ENCODE results near the gene COL19A1. TPM values are rescaled to one million over a fixed set of nuclear protein-coding genes. Genes with fewer than 3 reads are reported as not detected.

COL19A1 gene
- total RNA-seq, 2 experiments from 2014 or later: 0.40 TPM; not detected in 1

DNA sequence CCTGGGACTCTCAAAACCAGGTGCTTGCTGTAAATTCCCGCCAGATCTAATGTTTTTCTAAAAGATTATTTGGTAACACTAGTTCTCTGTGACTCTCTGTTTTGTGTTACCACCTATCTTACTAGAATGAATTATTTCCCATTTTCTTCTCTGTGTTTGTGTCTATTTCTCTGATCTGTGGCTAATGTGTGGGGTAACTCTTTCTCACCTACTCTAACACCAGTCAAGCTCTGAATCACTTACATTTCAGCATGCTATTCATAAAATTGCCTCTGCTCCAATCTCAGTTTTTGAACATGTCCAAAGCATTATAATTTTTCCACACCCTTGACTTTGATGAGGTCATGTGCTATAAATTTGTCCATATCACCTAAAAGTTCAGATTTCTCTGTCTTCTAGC, 23.2 kb upstream of the COL19A1 start:
- H3K27ac Mint-ChIP-seq: no peak overlapping the region
- DNase-seq (no peak), ATAC-seq (no peak)
- H3K4me1 Mint-ChIP-seq: no peaks in the 10 kb centered on the region
- no peaks in the 10 kb centered on the region for H3K36me3 Mint-ChIP-seq
- H3K4me3 Mint-ChIP-seq: no peak overlapping the region
- H3K27me3 Mint-ChIP-seq: peaks cover 23% of the 10 kb centered on the region
- CTCF ChIA-PET: no interaction called here
- no peaks in the 10 kb centered on the region for H3K9me3 Mint-ChIP-seq (ENCODE audit: low read depth)

DNA sequence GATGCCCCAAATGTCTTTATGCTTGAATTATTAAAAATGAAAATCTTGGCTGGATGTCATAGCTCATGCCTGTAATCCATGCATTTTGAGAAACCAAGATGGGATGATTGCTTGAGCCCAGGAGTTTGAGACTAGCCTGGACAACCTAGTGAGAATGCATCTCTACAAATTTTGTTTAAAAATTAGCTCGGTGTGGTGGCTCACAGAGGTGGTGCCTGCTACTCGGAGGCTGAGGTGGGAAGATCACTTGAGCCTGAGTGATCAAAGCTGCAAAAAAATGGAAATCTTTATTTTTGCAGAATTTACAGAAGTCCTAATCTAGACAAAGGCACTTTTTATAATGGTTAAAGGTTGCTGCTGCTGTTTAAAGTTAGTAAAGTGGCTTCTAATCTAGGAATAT, 20.0 kb upstream of the COL19A1 start:
- Mint-ChIP-seq H3K27me3 (peaks cover 18% of the 10 kb centered on the region), H3K27ac (no peak overlapping the region), H3K4me3 (no peak overlapping the region), H3K4me1 (no peaks in the 10 kb centered on the region), H3K9me3 (ENCODE audit: low read depth) (no peaks in the 10 kb centered on the region), H3K36me3 (no peaks in the 10 kb centered on the region)
- DNase-seq: no peak
- ATAC-seq: no peak
- CTCF ChIA-PET: no interaction called here

DNA sequence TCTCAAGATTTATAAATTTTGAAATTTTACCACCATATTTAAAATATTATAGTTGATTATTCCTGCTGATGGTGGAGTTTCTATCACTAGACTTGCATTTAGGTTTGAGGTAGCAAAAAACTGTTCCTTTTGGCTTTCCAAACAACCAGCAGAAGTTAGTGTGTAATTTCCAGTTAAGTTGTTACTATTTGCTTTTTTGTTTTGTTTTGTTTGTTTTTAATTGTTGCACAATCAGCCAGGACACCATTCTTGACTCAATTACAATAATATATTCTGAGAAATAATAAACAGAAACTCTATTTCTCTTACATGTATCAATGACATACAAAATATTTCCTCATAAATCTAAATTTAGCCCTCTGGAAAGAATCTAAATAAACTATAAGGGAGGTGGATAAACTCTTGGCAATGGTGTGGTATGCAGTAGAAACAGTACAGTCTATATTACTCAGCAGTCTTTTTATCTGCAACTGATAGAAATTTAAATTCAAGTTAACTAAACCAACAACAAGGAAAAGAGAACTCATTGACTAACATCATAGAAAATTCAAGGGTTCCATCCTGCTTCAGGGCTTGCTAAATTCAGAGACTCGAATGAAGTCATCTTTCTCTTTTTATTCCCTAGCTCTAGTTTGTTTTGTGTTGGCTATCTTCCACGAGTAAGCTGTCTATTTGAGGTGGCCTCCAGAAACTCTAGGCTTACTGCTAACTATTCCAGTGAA, 19.4 kb upstream of the COL19A1 start:
- ATAC-seq (no peak), DNase-seq (no peak)
- Mint-ChIP-seq H3K4me3 (no peak overlapping the region), H3K9me3 (ENCODE audit: low read depth) (no peaks in the 10 kb centered on the region), H3K27me3 (peaks cover 18% of the 10 kb centered on the region), H3K4me1 (no peaks in the 10 kb centered on the region), H3K27ac (no peak overlapping the region), H3K36me3 (no peaks in the 10 kb centered on the region)
- CTCF ChIA-PET: interaction anchor here (0.8 to 1.8 kb wide), 2 partner anchors 50 to 57 kb away, joined by 4 read pairs; partner anchors contain the start of gene LMBRD1

DNA sequence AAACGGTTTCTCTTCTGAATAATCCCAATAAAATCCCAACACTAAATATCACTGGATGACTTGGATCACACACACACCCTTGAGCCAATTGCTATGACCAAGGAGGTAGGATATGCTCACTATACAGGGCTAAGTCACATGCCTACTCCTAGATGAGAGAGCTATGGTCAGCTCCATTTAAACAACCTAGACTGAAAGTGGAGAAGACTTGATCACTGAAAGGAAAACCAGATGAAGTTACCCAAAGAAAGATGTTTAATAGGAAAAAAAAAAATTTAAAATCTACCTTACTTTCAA, 18.9 kb upstream of the COL19A1 start:
- Mint-ChIP-seq H3K9me3 (ENCODE audit: low read depth) (no peaks in the 10 kb centered on the region), H3K36me3 (no peaks in the 10 kb centered on the region)

DNA sequence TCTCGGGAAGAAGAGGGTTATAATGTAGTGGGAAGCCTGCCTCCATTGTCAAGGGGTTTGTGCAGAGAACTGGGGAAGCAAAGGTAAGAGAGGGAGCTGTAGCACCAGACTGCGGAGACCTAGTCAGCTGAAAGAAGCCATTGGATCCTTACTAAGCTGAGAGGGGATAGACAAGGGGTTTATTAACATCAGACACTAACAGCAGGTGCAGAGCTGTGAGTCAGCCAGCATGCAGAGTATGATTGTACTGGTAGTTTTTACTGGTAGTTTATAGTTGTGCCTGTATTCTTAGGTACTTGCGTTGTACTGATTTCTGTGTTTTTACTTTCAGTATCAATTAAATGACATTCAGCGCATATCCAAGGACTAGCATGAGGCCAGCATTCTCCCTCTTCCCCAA, 17.8 kb upstream of the COL19A1 start:
- CTCF ChIA-PET: interaction anchor here (1.1 to 1.8 kb wide), 2 partner anchors 9 to 52 kb away, joined by 4 to 5 read pairs; partner anchors contain the start of gene LMBRD1
- peaks cover 24% of the 10 kb centered on the region for H3K27me3 Mint-ChIP-seq
- DNase-seq: no peak

More for the DNA sequence above, 18.9 kb upstream of the COL19A1 start:
- DNase-seq (no peak), ATAC-seq (no peak)
- H3K27ac Mint-ChIP-seq: no peak overlapping the region
- H3K27me3 Mint-ChIP-seq: peaks cover 20% of the 10 kb centered on the region
- CTCF ChIA-PET: interaction anchor here (0.8 to 1.8 kb wide), 3 partner anchors 8 to 57 kb away, joined by 4 to 5 read pairs (median 4); partner anchors contain the start of gene LMBRD1
- no peaks in the 10 kb centered on the region for H3K4me1 Mint-ChIP-seq
- no peak overlapping the region for H3K4me3 Mint-ChIP-seq

DNA sequence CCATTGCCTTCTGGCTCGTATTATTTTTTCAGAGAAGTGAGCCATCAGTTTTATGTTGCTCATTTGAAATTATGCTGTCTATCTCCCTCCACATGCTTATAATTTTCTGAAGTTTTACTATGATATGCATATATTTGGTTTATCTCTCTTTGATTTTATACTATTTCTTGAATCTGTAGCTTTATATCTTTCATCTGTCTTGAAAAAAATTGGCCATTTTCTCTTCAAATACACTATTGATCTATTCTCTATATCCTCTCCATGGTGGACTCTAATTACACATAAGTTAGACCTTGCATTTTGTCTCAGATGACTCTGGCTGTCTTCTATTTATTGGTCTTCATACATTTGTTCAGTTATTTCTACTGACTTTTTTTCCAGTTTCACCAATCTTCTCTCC, 13.7 kb upstream of the COL19A1 start:
- Mint-ChIP-seq H3K36me3 (no peaks in the 10 kb centered on the region), H3K9me3 (ENCODE audit: low read depth) (peaks cover 6% of the 10 kb centered on the region), H3K27me3 (peaks cover 20% of the 10 kb centered on the region), H3K4me1 (no peaks in the 10 kb centered on the region), H3K4me3 (no peak overlapping the region), H3K27ac (no peak overlapping the region)
- DNase-seq (no peak), ATAC-seq (no peak)
- CTCF ChIA-PET: no interaction called here

More for the DNA sequence above, 17.8 kb upstream of the COL19A1 start:
- peaks cover 6% of the 10 kb centered on the region for H3K9me3 Mint-ChIP-seq (ENCODE audit: low read depth)
- no peaks in the 10 kb centered on the region for H3K36me3 Mint-ChIP-seq
- no peak for ATAC-seq
- H3K27ac Mint-ChIP-seq: no peak overlapping the region
- no peak overlapping the region for H3K4me3 Mint-ChIP-seq
- H3K4me1 Mint-ChIP-seq: no peaks in the 10 kb centered on the region

DNA sequence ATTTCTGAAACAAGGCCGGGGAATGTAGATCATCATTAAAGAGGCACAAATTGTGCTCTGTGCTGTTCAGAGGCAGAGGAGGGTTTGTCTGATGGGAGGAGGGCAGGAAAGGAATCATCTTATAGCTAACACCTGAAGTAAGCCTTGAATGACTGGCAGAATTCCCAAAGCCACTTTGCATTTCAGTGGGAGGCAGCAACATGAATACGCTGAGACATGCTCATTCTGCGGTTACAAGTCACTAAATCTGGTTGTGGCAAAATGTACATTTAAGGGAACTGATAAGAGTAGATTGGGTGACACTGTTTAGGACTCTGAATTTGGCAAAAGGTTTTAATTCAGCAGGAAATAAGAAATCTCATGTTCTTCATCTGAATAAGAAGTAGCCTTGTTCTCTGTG, 4.4 kb upstream of the COL19A1 start:
- H3K27me3 Mint-ChIP-seq: peaks cover 40% of the 10 kb centered on the region
- peaks cover 9% of the 10 kb centered on the region for H3K4me1 Mint-ChIP-seq
- no peaks in the 10 kb centered on the region for H3K36me3 Mint-ChIP-seq
- DNase-seq (no peak), ATAC-seq (no peak)
- CTCF ChIA-PET: no interaction called here
- H3K27ac Mint-ChIP-seq: no peak overlapping the region
- no peak overlapping the region for H3K4me3 Mint-ChIP-seq
- no peaks in the 10 kb centered on the region for H3K9me3 Mint-ChIP-seq (ENCODE audit: low read depth)

DNA sequence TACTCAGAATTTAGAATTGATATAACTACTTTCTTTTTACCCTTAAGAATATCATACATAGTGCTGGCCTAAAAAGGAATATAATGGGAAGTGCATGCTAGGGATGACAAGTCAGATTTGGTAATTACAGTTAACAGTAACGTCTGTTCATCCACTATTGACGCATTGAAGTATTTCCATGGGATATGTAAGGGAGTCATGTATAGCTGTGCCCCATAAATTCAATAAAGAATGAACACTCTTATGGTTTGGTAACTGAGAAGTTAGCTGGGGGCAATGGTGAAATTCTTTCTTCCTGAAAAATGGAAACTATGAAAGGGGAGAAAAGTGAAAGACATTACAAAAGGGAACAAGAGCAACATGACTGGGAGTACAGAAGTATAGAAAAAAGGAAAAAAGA, 2.6 kb upstream of the COL19A1 start:
- ATAC-seq: no peak
- CTCF ChIA-PET: no interaction called here
- H3K27ac Mint-ChIP-seq: no peak overlapping the region
- peaks cover 48% of the 10 kb centered on the region for H3K27me3 Mint-ChIP-seq
- peaks cover 16% of the 10 kb centered on the region for H3K4me1 Mint-ChIP-seq
- H3K9me3 Mint-ChIP-seq (ENCODE audit: low read depth): no peaks in the 10 kb centered on the region
- DNase-seq: no peak
- H3K36me3 Mint-ChIP-seq: no peaks in the 10 kb centered on the region
- H3K4me3 Mint-ChIP-seq: no peak overlapping the region

DNA sequence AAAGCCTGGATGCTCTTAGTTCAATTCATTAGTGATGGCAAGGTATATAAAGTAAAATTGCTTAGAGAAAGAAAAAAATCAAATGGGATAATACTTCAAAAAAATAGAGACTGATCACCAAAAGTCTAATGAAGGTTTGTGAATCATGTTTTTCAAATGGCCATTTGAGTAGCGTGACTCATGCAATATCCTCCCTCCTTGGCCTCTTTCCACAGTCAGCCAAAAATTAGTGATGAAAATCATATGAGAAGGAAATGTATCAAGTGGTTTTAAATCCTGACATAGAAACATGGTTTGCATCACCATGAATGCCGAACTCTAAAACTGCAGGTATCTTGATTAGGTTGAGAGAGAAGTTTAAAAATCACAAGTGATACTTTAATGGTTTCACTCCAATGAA, 1.2 kb upstream of the COL19A1 start:
- Mint-ChIP-seq H3K4me3 (no peak overlapping the region), H3K9me3 (ENCODE audit: low read depth) (no peaks in the 10 kb centered on the region), H3K36me3 (no peaks in the 10 kb centered on the region), H3K27ac (no peak overlapping the region), H3K4me1 (peaks cover 16% of the 10 kb centered on the region), H3K27me3 (peaks cover 54% of the 10 kb centered on the region)
- CTCF ChIA-PET: interaction anchor here (1.8 kb wide), 1 partner anchor 68 kb away, joined by 8 read pairs; the partner anchor contains the start of gene LMBRD1
- DNase-seq (no peak), ATAC-seq (no peak)

DNA sequence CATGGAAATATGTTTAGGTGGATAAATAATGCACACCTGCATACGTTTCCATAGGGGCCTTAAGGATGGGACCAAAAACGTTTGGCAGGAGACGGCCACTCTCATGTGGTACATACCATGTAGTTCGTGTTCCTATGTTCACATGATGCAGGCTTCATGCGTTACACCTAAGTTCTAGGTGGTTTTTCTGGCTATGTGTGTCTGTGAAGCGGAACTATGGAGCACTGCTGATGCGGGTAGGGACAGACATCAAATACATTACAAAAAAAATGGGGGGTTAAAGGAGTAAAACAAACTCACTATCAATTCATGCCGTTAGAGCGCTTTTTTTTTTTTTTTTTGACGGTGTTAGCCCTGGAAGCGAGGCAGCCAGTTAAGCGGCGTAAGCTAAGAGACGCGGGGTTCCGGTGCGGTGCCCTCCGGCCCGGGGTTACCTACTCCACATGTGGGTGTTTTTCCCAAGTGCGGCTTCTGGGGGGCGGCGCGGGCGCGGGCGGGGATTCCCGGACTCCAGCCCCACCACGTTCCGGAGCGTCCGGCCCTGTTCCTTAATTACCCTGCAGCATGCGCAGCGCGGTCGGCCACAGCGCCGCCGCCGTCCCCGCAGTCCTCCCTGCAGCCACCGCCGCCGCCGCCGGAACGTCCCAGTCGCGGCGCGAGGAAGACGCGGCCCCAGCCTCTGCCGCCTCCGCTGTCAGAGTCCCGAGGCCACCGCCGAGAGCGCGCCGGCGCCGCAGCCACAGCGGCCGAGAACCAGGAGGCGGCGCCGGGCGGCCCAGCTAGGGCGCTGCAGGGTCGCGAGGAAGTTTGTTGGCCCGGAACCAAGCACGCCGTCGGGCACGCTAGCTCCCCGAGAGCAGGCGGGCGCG, 648 bp downstream of the COL19A1 start:
- Mint-ChIP-seq H3K27me3 (peaks cover 51% of the 10 kb centered on the region), H3K9me3 (ENCODE audit: low read depth) (no peaks in the 10 kb centered on the region), H3K4me1 (peaks cover 16% of the 10 kb centered on the region), H3K4me3 (peak overlapping the region; percentile 82), H3K27ac (peak overlapping the region; percentile 29), H3K36me3 (no peaks in the 10 kb centered on the region)
- CTCF ChIA-PET: interaction anchor here (1.0 to 1.8 kb wide), 4 partner anchors 9 to 70 kb away, joined by 3 to 8 read pairs (median 4); partner anchors contain the start of gene LMBRD1
- peak; percentile 64 for DNase-seq
- peak; percentile 87 for ATAC-seq

DNA sequence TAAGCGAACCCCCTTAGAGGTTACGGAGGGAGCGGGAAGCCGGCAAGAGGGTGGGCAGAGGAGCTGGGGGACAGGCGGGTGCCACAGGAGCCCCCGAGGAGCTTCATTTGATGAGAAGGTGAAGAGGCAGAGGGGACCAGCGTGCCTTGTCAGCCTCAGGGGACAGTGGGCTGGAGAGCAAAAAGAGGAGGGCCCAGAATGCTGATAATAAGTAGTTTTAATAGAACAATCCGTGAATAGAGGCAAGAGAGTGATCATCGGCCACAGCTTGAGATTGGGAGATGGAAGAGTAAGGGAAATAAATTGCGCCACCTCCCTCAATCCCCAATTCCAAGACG, 1.3 kb downstream of the COL19A1 start:
- DNase-seq: no peak
- H3K9me3 Mint-ChIP-seq (ENCODE audit: low read depth): no peaks in the 10 kb centered on the region
- no peaks in the 10 kb centered on the region for H3K36me3 Mint-ChIP-seq
- ATAC-seq: no peak
- H3K4me1 Mint-ChIP-seq: peaks cover 16% of the 10 kb centered on the region
- H3K4me3 Mint-ChIP-seq: peak overlapping the region; percentile 82
- no peak overlapping the region for H3K27ac Mint-ChIP-seq
- CTCF ChIA-PET: interaction anchor here (1.0 to 1.7 kb wide), 3 partner anchors 10 to 63 kb away, joined by 3 to 5 read pairs (median 3); no protein-coding TSS in a partner anchor
- peaks cover 50% of the 10 kb centered on the region for H3K27me3 Mint-ChIP-seq

DNA sequence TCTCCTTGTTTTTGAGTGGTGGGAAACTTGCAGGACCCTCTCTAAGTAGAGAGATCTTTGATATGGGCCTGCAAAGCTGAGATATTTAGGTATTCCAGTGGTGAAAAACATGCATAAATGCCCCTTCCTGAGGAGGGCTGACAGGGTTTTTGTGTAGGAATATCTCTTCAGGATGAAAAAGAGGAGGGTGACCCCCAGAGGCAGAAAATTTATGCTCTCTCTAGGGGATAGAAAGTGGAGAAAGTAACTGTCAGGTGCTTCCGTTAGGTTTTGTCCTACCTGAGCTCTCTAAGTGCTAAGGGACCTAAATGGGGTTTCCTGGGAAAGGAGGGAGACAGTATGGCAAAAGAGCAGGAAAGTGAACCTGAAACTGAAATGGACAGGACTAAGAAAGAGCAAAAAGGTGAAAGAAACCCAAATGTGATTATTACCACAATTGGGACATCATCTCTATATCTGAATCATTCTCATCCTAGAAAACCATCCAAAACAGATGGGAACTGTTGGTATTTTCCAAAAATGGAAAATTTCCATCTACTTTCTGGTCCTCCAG, 2.0 kb downstream of the COL19A1 start:
- Mint-ChIP-seq H3K27me3 (peaks cover 50% of the 10 kb centered on the region), H3K9me3 (ENCODE audit: low read depth) (no peaks in the 10 kb centered on the region)

DNA sequence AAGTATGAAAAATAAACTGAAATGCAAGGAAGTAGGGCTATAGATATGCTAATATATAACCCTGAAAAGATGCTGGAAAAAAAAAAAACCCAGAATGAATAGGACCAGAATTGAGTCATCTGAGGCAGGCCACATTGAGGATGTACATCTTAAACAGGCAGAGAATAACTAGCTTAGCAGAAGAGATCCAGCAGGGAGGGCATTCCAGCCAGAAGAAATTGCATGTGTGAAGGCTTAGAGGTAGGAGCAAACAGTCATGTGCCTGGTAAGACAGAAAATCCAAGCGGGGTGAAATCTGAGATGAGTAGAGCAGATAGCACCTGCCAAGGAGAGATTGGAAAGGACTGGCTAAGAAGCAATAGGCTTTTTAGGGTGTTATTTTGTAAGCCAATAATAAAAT, 2.6 kb downstream of the COL19A1 start:
- no peak for DNase-seq
- peaks cover 16% of the 10 kb centered on the region for H3K4me1 Mint-ChIP-seq
- no peak for ATAC-seq
- H3K36me3 Mint-ChIP-seq: no peaks in the 10 kb centered on the region
- H3K27me3 Mint-ChIP-seq: peaks cover 47% of the 10 kb centered on the region
- CTCF ChIA-PET: no interaction called here
- H3K4me3 Mint-ChIP-seq: no peak overlapping the region
- H3K9me3 Mint-ChIP-seq (ENCODE audit: low read depth): no peaks in the 10 kb centered on the region
- no peak overlapping the region for H3K27ac Mint-ChIP-seq

More for the DNA sequence above, 2.0 kb downstream of the COL19A1 start:
- no peaks in the 10 kb centered on the region for H3K36me3 Mint-ChIP-seq
- no peak overlapping the region for H3K4me3 Mint-ChIP-seq
- DNase-seq (no peak), ATAC-seq (no peak)
- CTCF ChIA-PET: no interaction called here
- H3K27ac Mint-ChIP-seq: no peak overlapping the region
- peaks cover 16% of the 10 kb centered on the region for H3K4me1 Mint-ChIP-seq

All from activated CD8-positive, alpha-beta memory T cell treated with anti-CD3 and anti-CD28 coated beads, Interleukin-2, amount 10 ng/mL, durations not matched to agents 7 days and 5 days (primary cell).